ENCODE results near the gene OR11H7. TPM values are rescaled to one million over a fixed set of nuclear protein-coding genes. Genes with fewer than 3 reads are reported as not detected.

The OR11H7 gene
- total and polyA plus RNA-seq, 9 of the 15 experiments (the other 6 are each of a cell fraction or from before 2014, with no cell fraction given): not detected

- TF ChIP-seq ZNF280A (IDR thresholded peaks at IDR 0.05; ENCODE audit: low read depth, partially characterized antibody): no peak
- TF ChIP-seq, protein P1, sequence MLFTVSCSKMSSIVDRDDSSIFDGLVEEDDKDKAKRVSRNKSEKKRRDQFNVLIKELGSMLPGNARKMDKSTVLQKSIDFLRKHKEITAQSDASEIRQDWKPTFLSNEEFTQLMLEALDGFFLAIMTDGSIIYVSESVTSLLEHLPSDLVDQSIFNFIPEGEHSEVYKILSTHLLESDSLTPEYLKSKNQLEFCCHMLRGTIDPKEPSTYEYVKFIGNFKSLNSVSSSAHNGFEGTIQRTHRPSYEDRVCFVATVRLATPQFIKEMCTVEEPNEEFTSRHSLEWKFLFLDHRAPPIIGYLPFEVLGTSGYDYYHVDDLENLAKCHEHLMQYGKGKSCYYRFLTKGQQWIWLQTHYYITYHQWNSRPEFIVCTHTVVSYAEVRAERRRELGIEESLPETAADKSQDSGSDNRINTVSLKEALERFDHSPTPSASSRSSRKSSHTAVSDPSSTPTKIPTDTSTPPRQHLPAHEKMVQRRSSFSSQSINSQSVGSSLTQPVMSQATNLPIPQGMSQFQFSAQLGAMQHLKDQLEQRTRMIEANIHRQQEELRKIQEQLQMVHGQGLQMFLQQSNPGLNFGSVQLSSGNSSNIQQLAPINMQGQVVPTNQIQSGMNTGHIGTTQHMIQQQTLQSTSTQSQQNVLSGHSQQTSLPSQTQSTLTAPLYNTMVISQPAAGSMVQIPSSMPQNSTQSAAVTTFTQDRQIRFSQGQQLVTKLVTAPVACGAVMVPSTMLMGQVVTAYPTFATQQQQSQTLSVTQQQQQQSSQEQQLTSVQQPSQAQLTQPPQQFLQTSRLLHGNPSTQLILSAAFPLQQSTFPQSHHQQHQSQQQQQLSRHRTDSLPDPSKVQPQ (CRISPR knock-in tag; IDR thresholded peaks at IDR 0.05; ENCODE audit: borderline replicate concordance): no peak
- no peak for TF ChIP-seq ZBED1 (IDR thresholded peaks at IDR 0.05)
- TF ChIP-seq ELF2 (CRISPR knock-in tag; IDR thresholded peaks at IDR 0.05): no peak
- no peak for TF ChIP-seq ZNF589 (CRISPR knock-in tag; IDR thresholded peaks at IDR 0.05; ENCODE audit: low read depth)
- TF ChIP-seq, protein P2, sequence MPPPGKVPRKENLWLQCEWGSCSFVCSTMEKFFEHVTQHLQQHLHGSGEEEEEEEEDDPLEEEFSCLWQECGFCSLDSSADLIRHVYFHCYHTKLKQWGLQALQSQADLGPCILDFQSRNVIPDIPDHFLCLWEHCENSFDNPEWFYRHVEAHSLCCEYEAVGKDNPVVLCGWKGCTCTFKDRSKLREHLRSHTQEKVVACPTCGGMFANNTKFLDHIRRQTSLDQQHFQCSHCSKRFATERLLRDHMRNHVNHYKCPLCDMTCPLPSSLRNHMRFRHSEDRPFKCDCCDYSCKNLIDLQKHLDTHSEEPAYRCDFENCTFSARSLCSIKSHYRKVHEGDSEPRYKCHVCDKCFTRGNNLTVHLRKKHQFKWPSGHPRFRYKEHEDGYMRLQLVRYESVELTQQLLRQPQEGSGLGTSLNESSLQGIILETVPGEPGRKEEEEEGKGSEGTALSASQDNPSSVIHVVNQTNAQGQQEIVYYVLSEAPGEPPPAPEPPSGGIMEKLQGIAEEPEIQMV (tag; conservative IDR thresholded peaks at IDR 0.05; ENCODE audit: low read depth): no peak
- no peak for TF ChIP-seq ZNF584 (CRISPR knock-in tag; IDR thresholded peaks at IDR 0.05; ENCODE audit: low read depth)
- no peak for TF ChIP-seq ZNF174 (CRISPR knock-in tag; IDR thresholded peaks at IDR 0.05)
- no peak for TF ChIP-seq RBM14 (IDR thresholded peaks at IDR 0.05; ENCODE audit: borderline replicate concordance, insufficient read depth, low read depth, low read length)
- no peak for TF ChIP-seq ARHGAP35 (IDR thresholded peaks at IDR 0.05; ENCODE audit: partially characterized antibody)
- TF ChIP-seq PHB2 (IDR thresholded peaks at IDR 0.05; ENCODE audit: low read depth): no peak
- TF ChIP-seq CBX1 (IDR thresholded peaks at IDR 0.05; ENCODE audit: low read depth): no peak
- TF ChIP-seq ARID4B (CRISPR knock-in tag; IDR thresholded peaks at IDR 0.05): no peak
- TF ChIP-seq CREM (IDR thresholded peaks at IDR 0.05; ENCODE audit: low read depth): no peak
- no peak for TF ChIP-seq MCM2 (IDR thresholded peaks at IDR 0.05; ENCODE audit: low read depth)
- peak; percentile 4 for TF ChIP-seq MEIS2 (IDR thresholded peaks at IDR 0.05; ENCODE audit: partially characterized antibody)
- TF ChIP-seq HIVEP1 (CRISPR knock-in tag; IDR thresholded peaks at IDR 0.05): no peak
- TF ChIP-seq CAMTA2 (CRISPR knock-in tag; conservative IDR thresholded peaks at IDR 0.05): no peak
- no peak for TF ChIP-seq DNMT1 (IDR thresholded peaks at IDR 0.05)
- TF ChIP-seq POLR2G (IDR thresholded peaks at IDR 0.05; ENCODE audit: low read depth, low read length): no peak
- no peak for TF ChIP-seq NR2F6 (CRISPR knock-in tag; IDR thresholded peaks at IDR 0.05)
Measured at GRCh38 chr14:20262642-20263128, 33.9 kb downstream of the OR11H7 start (continued).
